Measurements from ENCODE around the gene PRDM16. TPM values are rescaled to one million over a fixed set of nuclear protein-coding genes. Genes with fewer than 3 reads are reported as not detected.
A peak's percentile ranks its signal among the peaks of the same experiment; 100 is the strongest.

PRDM16 gene
- total and polyA plus RNA-seq, 2 of the 13 experiments (the other 11 are each of a cell fraction or from before 2014, with no cell fraction given) = 0.15 to 0.81 TPM

DNA sequence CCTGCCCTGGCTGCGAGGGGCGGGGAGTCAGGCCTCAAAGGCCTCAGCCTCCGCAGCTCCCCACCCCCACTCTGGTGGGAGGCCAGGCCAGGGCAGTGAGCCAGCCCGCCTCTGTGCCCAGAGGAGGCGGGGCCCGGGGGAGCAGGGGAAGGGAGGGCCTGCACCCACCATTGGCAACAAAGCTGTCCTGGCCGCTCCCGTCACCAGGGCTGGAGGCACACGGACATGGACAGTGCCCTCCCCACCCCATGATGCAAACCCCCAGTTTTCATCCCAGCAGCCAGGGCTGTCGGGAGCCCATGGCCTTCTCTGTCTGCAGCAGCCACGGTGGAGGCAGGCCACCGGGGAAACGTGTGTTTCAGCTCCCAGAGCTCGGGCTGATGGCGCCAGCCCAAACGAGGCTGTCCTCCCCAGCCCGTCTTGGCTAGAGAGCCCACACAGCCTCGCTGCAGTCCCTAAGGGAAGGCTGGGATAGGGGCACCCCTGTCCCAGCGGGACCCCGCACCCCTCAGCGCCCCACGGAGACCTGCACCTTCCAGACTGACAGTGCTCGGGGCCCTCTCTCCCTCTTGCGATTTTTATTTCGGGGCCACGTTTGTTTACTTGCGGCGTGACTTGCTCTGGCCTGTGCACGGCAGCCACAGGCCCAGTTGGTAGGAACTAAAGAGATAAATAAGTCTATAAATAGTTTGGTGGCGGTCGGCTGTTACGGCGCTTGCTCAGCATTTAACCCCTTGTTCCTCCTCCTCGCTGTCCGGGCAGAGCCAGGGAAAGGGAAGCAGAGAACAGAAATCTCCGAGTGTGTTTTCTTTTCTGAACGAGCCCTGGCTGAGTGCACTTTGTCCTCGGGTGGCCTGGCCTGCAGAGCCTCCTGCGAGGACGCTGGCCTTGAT lies 101.8 kb downstream of the PRDM16 start (continued):
- TF ChIP-seq ZNF12 (CRISPR knock-in tag; IDR thresholded peaks at IDR 0.05) (no peak), SOX6 (IDR thresholded peaks at IDR 0.05) (no peak), SOX6 (CRISPR knock-in tag; IDR thresholded peaks at IDR 0.05) (no peak; the same call in 1 of the 2 replicates), ZNF136 (CRISPR knock-in tag; IDR thresholded peaks at IDR 0.05; ENCODE audit: low read depth) (no peak), PITX1 (CRISPR knock-in tag; IDR thresholded peaks at IDR 0.05) (peak; percentile 41; the same call in 1 of the 2 replicates), CBX2 (IDR thresholded peaks at IDR 0.05; ENCODE audit: low read depth, low read length) (no peak), CBX2 (CRISPR knock-in tag; IDR thresholded peaks at IDR 0.05; ENCODE audit: low read depth) (no peak), ZFP36L2 (CRISPR knock-in tag; IDR thresholded peaks at IDR 0.05) (no peak), MED1 (CRISPR knock-in tag; IDR thresholded peaks at IDR 0.05) (no peak), ZNF777 (CRISPR knock-in tag; IDR thresholded peaks at IDR 0.05) (no peak), PLRG1 (conservative IDR thresholded peaks at IDR 0.05) (no peak), ZNF562 (CRISPR knock-in tag; IDR thresholded peaks at IDR 0.05; ENCODE audit: borderline replicate concordance) (no peak), ZNF776 (CRISPR knock-in tag; IDR thresholded peaks at IDR 0.05) (no peak), FOSL2 (CRISPR knock-in tag; IDR thresholded peaks at IDR 0.05) (no peak)
- TF ChIP-seq, protein P1, sequence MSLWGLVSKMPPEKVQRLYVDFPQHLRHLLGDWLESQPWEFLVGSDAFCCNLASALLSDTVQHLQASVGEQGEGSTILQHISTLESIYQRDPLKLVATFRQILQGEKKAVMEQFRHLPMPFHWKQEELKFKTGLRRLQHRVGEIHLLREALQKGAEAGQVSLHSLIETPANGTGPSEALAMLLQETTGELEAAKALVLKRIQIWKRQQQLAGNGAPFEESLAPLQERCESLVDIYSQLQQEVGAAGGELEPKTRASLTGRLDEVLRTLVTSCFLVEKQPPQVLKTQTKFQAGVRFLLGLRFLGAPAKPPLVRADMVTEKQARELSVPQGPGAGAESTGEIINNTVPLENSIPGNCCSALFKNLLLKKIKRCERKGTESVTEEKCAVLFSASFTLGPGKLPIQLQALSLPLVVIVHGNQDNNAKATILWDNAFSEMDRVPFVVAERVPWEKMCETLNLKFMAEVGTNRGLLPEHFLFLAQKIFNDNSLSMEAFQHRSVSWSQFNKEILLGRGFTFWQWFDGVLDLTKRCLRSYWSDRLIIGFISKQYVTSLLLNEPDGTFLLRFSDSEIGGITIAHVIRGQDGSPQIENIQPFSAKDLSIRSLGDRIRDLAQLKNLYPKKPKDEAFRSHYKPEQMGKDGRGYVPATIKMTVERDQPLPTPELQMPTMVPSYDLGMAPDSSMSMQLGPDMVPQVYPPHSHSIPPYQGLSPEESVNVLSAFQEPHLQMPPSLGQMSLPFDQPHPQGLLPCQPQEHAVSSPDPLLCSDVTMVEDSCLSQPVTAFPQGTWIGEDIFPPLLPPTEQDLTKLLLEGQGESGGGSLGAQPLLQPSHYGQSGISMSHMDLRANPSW (CRISPR knock-in tag; IDR thresholded peaks at IDR 0.05; ENCODE audit: borderline replicate concordance) = no peak
- TF ChIP-seq, protein P2, sequence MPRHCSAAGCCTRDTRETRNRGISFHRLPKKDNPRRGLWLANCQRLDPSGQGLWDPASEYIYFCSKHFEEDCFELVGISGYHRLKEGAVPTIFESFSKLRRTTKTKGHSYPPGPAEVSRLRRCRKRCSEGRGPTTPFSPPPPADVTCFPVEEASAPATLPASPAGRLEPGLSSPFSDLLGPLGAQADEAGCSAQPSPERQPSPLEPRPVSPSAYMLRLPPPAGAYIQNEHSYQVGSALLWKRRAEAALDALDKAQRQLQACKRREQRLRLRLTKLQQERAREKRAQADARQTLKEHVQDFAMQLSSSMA (CRISPR knock-in tag; IDR thresholded peaks at IDR 0.05) = no peak
- TF ChIP-seq, protein P3, sequence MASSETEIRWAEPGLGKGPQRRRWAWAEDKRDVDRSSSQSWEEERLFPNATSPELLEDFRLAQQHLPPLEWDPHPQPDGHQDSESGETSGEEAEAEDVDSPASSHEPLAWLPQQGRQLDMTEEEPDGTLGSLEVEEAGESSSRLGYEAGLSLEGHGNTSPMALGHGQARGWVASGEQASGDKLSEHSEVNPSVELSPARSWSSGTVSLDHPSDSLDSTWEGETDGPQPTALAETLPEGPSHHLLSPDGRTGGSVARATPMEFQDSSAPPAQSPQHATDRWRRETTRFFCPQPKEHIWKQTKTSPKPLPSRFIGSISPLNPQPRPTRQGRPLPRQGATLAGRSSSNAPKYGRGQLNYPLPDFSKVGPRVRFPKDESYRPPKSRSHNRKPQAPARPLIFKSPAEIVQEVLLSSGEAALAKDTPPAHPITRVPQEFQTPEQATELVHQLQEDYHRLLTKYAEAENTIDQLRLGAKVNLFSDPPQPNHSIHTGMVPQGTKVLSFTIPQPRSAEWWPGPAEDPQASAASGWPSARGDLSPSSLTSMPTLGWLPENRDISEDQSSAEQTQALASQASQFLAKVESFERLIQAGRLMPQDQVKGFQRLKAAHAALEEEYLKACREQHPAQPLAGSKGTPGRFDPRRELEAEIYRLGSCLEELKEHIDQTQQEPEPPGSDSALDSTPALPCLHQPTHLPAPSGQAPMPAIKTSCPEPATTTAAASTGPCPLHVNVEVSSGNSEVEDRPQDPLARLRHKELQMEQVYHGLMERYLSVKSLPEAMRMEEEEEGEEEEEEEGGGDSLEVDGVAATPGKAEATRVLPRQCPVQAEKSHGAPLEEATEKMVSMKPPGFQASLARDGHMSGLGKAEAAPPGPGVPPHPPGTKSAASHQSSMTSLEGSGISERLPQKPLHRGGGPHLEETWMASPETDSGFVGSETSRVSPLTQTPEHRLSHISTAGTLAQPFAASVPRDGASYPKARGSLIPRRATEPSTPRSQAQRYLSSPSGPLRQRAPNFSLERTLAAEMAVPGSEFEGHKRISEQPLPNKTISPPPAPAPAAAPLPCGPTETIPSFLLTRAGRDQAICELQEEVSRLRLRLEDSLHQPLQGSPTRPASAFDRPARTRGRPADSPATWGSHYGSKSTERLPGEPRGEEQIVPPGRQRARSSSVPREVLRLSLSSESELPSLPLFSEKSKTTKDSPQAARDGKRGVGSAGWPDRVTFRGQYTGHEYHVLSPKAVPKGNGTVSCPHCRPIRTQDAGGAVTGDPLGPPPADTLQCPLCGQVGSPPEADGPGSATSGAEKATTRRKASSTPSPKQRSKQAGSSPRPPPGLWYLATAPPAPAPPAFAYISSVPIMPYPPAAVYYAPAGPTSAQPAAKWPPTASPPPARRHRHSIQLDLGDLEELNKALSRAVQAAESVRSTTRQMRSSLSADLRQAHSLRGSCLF (CRISPR knock-in tag; IDR thresholded peaks at IDR 0.05; ENCODE audit: borderline replicate concordance) = no peak
- TF ChIP-seq, protein P4, sequence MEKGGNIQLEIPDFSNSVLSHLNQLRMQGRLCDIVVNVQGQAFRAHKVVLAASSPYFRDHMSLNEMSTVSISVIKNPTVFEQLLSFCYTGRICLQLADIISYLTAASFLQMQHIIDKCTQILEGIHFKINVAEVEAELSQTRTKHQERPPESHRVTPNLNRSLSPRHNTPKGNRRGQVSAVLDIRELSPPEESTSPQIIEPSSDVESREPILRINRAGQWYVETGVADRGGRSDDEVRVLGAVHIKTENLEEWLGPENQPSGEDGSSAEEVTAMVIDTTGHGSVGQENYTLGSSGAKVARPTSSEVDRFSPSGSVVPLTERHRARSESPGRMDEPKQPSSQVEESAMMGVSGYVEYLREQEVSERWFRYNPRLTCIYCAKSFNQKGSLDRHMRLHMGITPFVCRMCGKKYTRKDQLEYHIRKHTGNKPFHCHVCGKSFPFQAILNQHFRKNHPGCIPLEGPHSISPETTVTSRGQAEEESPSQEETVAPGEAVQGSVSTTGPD (CRISPR knock-in tag; IDR thresholded peaks at IDR 0.05) = no peak
- TF ChIP-seq, protein P5, sequence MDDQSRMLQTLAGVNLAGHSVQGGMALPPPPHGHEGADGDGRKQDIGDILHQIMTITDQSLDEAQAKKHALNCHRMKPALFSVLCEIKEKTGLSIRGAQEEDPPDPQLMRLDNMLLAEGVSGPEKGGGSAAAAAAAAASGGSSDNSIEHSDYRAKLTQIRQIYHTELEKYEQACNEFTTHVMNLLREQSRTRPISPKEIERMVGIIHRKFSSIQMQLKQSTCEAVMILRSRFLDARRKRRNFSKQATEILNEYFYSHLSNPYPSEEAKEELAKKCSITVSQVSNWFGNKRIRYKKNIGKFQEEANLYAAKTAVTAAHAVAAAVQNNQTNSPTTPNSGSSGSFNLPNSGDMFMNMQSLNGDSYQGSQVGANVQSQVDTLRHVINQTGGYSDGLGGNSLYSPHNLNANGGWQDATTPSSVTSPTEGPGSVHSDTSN (CRISPR knock-in tag; IDR thresholded peaks at IDR 0.05; ENCODE audit: borderline replicate concordance) = no peak
